Uterus (tissue), 2 donors: ENCODE results near the gene KIF9.

Source experiments
- POLR2A ChIP-seq, 2 donors: fragments of 450-650 bp; IDR thresholded peaks; one replicate each; pipeline ENCODE4 v1.6.1; 2016; ENCODE audit warnings: antibody characterized with exemption in 2 of 2, mild to moderate bottlenecking in 1 of 2, moderate library complexity in 1 of 2
- TF ChIP-seq, protein P1 (sequence below), 4 experiments: fragments of 200-600 bp in 2 of 4; fragments of 450-650 bp in 2 of 4; sonication (generic) in 2 of 4; IDR thresholded peaks; one replicate each; pipeline ENCODE4 v1.5.1; 2016 to 2019; ENCODE audit warnings: antibody characterized with exemption in 4 of 4, mild to moderate bottlenecking in 2 of 4, moderate library complexity in 1 of 4

GRCh38 chr3:47314056-47314764 is 31.6 kb upstream of the KIF9 start:
- TF ChIP-seq, protein P1, sequence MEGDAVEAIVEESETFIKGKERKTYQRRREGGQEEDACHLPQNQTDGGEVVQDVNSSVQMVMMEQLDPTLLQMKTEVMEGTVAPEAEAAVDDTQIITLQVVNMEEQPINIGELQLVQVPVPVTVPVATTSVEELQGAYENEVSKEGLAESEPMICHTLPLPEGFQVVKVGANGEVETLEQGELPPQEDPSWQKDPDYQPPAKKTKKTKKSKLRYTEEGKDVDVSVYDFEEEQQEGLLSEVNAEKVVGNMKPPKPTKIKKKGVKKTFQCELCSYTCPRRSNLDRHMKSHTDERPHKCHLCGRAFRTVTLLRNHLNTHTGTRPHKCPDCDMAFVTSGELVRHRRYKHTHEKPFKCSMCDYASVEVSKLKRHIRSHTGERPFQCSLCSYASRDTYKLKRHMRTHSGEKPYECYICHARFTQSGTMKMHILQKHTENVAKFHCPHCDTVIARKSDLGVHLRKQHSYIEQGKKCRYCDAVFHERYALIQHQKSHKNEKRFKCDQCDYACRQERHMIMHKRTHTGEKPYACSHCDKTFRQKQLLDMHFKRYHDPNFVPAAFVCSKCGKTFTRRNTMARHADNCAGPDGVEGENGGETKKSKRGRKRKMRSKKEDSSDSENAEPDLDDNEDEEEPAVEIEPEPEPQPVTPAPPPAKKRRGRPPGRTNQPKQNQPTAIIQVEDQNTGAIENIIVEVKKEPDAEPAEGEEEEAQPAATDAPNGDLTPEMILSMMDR (IDR thresholded peaks at IDR 0.05): no peak
- TF ChIP-seq POLR2A (IDR thresholded peaks at IDR 0.05): no peak
